ENCODE data around the gene RAB11FIP5.

DNA sequence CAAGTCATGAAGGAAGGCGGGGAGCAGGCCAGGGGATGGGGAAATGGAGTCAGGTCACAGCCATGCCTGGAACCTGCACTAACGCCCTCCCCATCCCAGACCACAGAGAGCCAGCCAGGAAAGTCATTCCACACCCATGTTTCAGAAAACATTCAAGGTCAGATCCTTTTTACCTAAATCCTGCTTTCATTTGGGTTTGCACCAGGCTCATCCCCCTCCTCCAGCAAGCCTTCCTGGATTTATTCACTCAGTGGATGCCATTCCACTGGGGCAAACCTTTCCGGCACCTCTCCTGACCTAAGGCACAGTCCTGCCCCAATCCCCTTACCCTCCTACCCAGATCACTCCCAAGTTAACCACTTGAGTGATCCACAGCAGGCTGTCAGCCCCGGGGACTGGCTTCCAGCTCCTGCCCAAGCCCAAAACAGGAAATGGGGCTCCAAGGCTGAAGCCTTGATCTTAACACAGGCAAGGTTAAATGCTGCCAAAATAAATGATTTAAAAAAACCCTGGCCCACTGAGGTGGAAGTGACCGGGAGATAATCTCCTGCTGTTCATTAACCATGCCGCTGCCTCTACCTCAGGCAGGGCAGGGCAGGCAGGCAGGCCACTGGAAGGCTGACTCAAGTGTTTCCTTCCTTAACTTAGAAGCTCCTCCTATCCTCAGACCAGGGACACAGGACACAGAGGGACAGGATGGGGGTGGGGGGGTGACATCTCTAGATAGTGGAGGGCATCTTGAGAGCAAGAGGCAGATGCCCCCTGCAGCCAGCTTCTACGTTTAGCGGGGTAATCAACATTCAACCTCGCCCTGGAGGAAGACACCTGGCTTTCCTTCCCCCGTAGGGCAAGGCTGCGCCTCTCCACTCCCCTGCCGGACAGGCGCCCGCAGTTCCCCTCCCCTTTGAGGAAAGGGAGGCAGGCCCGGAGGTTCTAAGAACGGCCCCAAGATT lies 1.4 kb downstream of the RAB11FIP5 start:
- TF ChIP-seq TAF1 (IDR thresholded peaks at IDR 0.05; ENCODE audit: borderline replicate concordance, insufficient read depth, low read length), result no peak
- TF ChIP-seq REST (IDR thresholded peaks at IDR 0.05; ENCODE audit: insufficient read depth in 1 of 2, low read depth in 2 of 2, low read length in 2 of 2), result no peak
- no peak for TF ChIP-seq FOXP2 (optimal IDR thresholded peaks at IDR 0.05; ENCODE audit: borderline replicate concordance, extremely low read depth, extremely low read length, insufficient read depth)
